PC-9 (cell line): ENCODE data around the gene MPPE1. TPM values are rescaled to one million over a fixed set of nuclear protein-coding genes. Genes with fewer than 3 reads are reported as not detected.

Experiments
- Bru-seq: library from RNA; stranded (reverse); fragments of 400-500 nt; gene quantifications from one replicate; lab custom pipeline; 2021; lab: Mats Ljungman, UMichigan
- BruChase-seq, 2 experiments: library from RNA; stranded (reverse); fragments of 400-500 nt; gene quantifications; one replicate each; lab custom pipeline; 2021; lab: Mats Ljungman, UMichigan
- BruUV-seq: library from RNA; stranded (reverse); fragments of 400-500 nt; replicated peaks from 2 replicates; lab custom pipeline; 2021; lab: Mats Ljungman, UMichigan
- CTCF ChIA-PET: fragments of 300-600 bp; sonication (Branson Sonifier 250); formaldehyde crosslinking; loops from one replicate; lab custom pipeline; 2022; ENCODE audit warnings: antibody characterized with exemption; lab: Charles Lee
- POLR2A ChIA-PET: fragments of 300-600 bp; sonication (Branson Sonifier 250); formaldehyde crosslinking; loops from one replicate; lab custom pipeline; 2022; ENCODE audit warnings: antibody characterized with exemption; ENCODE audit not compliant: unreplicated experiment; lab: Charles Lee
- DNase-seq, 2 experiments: peaks; one replicate each; pipeline versions ENCODE4 v3.0.0 to v3.0.0-alpha.2; 2015 to 2022; ENCODE audit warnings: mixed read lengths in 1 of 2
- H2AFZ ChIP-seq: fragments of 200-600 bp; sonication (generic); 2 replicates; pipeline ENCODE4 v1.8.1; 2017; ENCODE audit warnings: antibody characterized with exemption
- H3F3A ChIP-seq: fragments of 200-600 bp; sonication (generic); 2 replicates; pipeline ENCODE4 v1.8.1; 2017; ENCODE audit warnings: antibody characterized with exemption, mild to moderate bottlenecking, low read depth; ENCODE audit not compliant: insufficient read depth
- H3K27ac ChIP-seq: fragments of 200-600 bp; sonication (generic); 2 replicates; pipeline ENCODE4 v1.6.1; 2016; ENCODE audit warnings: mixed run types
- H3K27me3 ChIP-seq: fragments of 200-600 bp; sonication (generic); 2 replicates; pipeline ENCODE4 v1.6.1; 2016; ENCODE audit warnings: low read depth, mixed run types; ENCODE audit not compliant: insufficient read depth
- H3K36me3 ChIP-seq: fragments of 200-600 bp; sonication (generic); 2 replicates; pipeline ENCODE4 v1.6.1; 2016; ENCODE audit warnings: low read depth, mixed run types
- H3K4me1 ChIP-seq: fragments of 200-600 bp; sonication (generic); replicated peaks from 2 replicates; pipeline ENCODE4 v1.6.1; 2016; ENCODE audit warnings: mixed run types; ENCODE audit not compliant: insufficient read depth
- H3K4me2 ChIP-seq: fragments of 200-600 bp; sonication (generic); 2 replicates; pipeline ENCODE4 v1.6.1; 2017; ENCODE audit warnings: mixed run types
- H3K4me3 ChIP-seq: fragments of 200-600 bp; sonication (generic); 2 replicates; pipeline ENCODE4 v1.6.1; 2016; ENCODE audit warnings: mixed run types
- H3K79me2 ChIP-seq: fragments of 200-600 bp; sonication (generic); 2 replicates; pipeline ENCODE4 v1.6.1; 2017; ENCODE audit warnings: low read depth, mixed run types
- H3K9me2 ChIP-seq: fragments of 200-600 bp; sonication (generic); 2 replicates; pipeline ENCODE4 v1.8.1; 2017; ENCODE audit warnings: mild to moderate bottlenecking; ENCODE audit not compliant: insufficient read depth
- H3K9me3 ChIP-seq: fragments of 200-600 bp; sonication (generic); 2 replicates; pipeline ENCODE4 v1.8.1; 2016; ENCODE audit warnings: low read depth; ENCODE audit not compliant: insufficient read depth
- H4K20me1 ChIP-seq: fragments of 200-600 bp; sonication (generic); 2 replicates; pipeline ENCODE4 v1.8.1; 2017; ENCODE audit not compliant: insufficient read depth
- EZH2 ChIP-seq: fragments of 200-600 bp; sonication (generic); IDR thresholded peaks from 2 replicates; pipeline ENCODE4 v1.8.0; 2017; ENCODE audit warnings: antibody characterized with exemption, low read depth
- intact Hi-C: fragments of 100-400 bp; cut with micrococcal nuclease; formaldehyde crosslinking; loops from one replicate; pipeline ENCODE4 v1.10.0; 2022; ENCODE audit not compliant: unreplicated experiment
- long read RNA-seq: library from polyadenylated mRNA; stranded (forward); transcript quantifications from one replicate; pipeline ENCODE4 v2.0.0, GENCODE V29; 2022
- total RNA-seq: library from RNA; stranded (reverse); gene quantifications from 2 replicates; pipeline ENCODE4 v1.2.3, GENCODE V29; 2021
- TF ChIP-seq, protein P1 (sequence below): fragments of 200-600 bp; sonication (generic); conservative IDR thresholded peaks from 2 replicates; pipeline ENCODE4 v1.6.1; 2017; ENCODE audit warnings: mixed run types, antibody characterized with exemption, mild to moderate bottlenecking, moderate library complexity

The MPPE1 gene, protein sequence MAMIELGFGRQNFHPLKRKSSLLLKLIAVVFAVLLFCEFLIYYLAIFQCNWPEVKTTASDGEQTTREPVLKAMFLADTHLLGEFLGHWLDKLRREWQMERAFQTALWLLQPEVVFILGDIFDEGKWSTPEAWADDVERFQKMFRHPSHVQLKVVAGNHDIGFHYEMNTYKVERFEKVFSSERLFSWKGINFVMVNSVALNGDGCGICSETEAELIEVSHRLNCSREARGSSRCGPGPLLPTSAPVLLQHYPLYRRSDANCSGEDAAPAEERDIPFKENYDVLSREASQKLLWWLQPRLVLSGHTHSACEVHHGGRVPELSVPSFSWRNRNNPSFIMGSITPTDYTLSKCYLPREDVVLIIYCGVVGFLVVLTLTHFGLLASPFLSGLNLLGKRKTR
- total RNA-seq (40.7 and 54.9 TPM in 2 replicates), Bru-seq, nascent RNA (percentile 70 among the genes with signal in this experiment), BruChase-seq, experiment 1, labeled RNA remaining after a 2-hour chase (percentile 73 among the genes with signal in this experiment), BruChase-seq, experiment 2, labeled RNA remaining after a 6-hour chase (percentile 70 among the genes with signal in this experiment)
- long read RNA-seq, full-length matches to known transcripts: 20 of 39 reads
- long read RNA-seq, partial matches to known transcripts: 2 of 39 reads
- long read RNA-seq, other reads (novel, unspliced or antisense): 17 of 39 reads

DNA sequence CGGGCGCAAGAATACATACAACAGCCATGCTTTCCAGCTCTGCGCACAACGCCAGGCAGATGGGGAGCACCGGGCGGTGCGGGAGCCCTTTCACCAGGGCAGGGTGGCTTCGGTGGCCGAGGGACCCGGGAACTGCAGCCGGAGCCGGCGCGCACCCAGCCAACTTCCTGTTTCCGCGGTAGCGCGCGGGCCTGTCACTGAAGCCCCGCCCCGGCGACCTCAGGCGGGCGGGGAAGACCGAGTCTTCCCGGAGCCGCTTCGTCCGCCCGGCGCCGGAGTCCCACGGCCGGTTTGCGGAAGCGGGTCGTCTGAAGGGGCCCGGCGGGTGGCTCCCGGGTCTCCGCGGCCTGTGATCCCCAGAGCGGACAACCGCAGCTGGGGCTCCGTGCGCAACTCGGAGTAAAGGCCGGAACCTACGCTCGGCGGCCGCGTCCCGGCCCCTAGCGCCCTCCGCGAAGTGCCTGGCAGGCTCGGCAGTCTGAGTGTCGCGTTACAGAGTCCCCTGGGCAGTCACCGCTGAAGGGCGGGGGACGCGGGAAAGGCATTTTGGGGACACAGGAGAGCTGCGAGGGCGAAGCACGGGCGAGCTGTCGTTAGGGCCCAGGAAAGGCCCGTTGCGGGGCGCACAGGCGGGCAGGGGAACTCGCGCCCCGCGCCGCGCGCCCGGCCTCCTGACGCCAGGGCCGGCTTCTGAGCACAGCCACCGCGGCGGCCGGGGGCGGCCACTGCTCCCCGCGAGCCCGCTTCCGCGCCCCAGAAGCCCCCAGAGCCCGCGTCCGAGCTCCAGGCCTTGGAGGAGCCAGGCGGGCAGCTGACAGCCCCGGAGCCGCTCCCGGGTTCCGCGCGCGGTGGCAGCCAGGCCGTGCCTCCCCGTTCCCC is at the start of gene MPPE1:
Gene MPPE1, minus strand, starts transcription at position 136 of the 879 bp plus-strand sequence. CDS start 11,053 bp downstream, outside the sequence.
- peaks cover 7% of the 10 kb centered on the region; the same call in 1 of the 2 replicates for H3K36me3 ChIP-seq
- no peaks in the 10 kb centered on the region for H4K20me1 ChIP-seq
- intact Hi-C loops: loop anchor here (1.0 to 10.0 kb wide), 4 partner anchors 38 to 104 kb away; partner anchors contain the start of gene IMPA2
- H3F3A ChIP-seq: peaks cover 11% of the 10 kb centered on the region; the same call in 1 of the 2 replicates
- BruUV-seq: TSS peak; percentile 92
- peak within 1 kb of the TSS; percentile 86 for H3K4me2 ChIP-seq
- H3K9me3 ChIP-seq: no peaks in the 10 kb centered on the region
- H3K4me1 ChIP-seq: peaks cover 15% of the 10 kb centered on the region
- ChIA-PET CTCF (interaction anchor here (0.7 to 1.5 kb wide), 2 partner anchors 73 to 692 kb away, joined by 4 to 6 read pairs; partner anchors contain the start of gene IMPA2), POLR2A (interaction anchor here (0.5 to 0.7 kb wide), 2 partner anchors 54 to 73 kb away, joined by 3 to 4 read pairs; partner anchors contain the start of gene IMPA2)
- DNase-seq: peak; percentile 71 to 89
- H3K27me3 ChIP-seq: no peaks in the 10 kb centered on the region
- TF ChIP-seq, protein P1, sequence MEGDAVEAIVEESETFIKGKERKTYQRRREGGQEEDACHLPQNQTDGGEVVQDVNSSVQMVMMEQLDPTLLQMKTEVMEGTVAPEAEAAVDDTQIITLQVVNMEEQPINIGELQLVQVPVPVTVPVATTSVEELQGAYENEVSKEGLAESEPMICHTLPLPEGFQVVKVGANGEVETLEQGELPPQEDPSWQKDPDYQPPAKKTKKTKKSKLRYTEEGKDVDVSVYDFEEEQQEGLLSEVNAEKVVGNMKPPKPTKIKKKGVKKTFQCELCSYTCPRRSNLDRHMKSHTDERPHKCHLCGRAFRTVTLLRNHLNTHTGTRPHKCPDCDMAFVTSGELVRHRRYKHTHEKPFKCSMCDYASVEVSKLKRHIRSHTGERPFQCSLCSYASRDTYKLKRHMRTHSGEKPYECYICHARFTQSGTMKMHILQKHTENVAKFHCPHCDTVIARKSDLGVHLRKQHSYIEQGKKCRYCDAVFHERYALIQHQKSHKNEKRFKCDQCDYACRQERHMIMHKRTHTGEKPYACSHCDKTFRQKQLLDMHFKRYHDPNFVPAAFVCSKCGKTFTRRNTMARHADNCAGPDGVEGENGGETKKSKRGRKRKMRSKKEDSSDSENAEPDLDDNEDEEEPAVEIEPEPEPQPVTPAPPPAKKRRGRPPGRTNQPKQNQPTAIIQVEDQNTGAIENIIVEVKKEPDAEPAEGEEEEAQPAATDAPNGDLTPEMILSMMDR: no peak
- TF ChIP-seq EZH2: no peak
- peak within 1 kb of the TSS; percentile 98 for H2AFZ ChIP-seq
- peak within 1 kb of the TSS; percentile 84 for H3K4me3 ChIP-seq
- H3K9me2 ChIP-seq: no peaks in the 10 kb centered on the region
- peak within 1 kb of the TSS; percentile 72 for H3K27ac ChIP-seq
- 0 out of 2 replicates have a peak, but pooled peaks cover 9% of the 10 kb centered on the region for H3K79me2 ChIP-seq

DNA sequence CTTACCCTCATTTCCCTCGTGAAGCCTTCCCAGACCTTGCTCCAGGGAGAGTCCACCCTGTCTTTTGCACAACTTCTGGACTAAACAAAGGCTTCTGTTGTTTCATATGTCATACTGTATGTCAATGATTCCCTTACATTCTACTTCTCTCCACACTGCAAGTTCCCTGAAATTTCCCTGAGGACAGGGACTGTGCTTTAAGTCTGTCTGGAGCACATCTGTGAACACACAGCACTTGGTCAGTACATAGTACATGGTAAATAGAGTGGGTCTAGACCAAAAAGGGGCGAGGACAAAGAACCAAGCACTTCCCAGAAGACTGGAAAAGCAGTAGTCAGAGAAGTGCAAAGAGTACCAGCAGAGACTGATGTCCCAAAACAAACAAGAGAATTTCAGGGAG is 49.5 kb upstream of the MPPE1 start:
- Histone ChIP-seq H3K27me3 (no peaks in the 10 kb centered on the region), H3F3A (peaks cover 19% of the 10 kb centered on the region; the same call in 1 of the 2 replicates), H3K4me2 (no peak overlapping the region), H3K79me2 (no peaks in the 10 kb centered on the region), H3K9me2 (no peaks in the 10 kb centered on the region), H3K27ac (no peak overlapping the region), H2AFZ (no peak overlapping the region), H3K9me3 (peaks cover 20% of the 10 kb centered on the region; the same call in 1 of the 2 replicates), H3K4me3 (no peak overlapping the region), H3K4me1 (no peaks in the 10 kb centered on the region), H4K20me1 (no peaks in the 10 kb centered on the region), H3K36me3 (no peaks in the 10 kb centered on the region)
- POLR2A ChIA-PET: no interaction called here
- CTCF ChIA-PET: no interaction called here
- intact Hi-C loops: no loop called here
- DNase-seq: no peak
- TF ChIP-seq EZH2: no peak
- TF ChIP-seq, protein P1: no peak
- BruUV-seq: no TSS peak
